ENCODE data around the gene RNF208.

RNF208 gene

DNA sequence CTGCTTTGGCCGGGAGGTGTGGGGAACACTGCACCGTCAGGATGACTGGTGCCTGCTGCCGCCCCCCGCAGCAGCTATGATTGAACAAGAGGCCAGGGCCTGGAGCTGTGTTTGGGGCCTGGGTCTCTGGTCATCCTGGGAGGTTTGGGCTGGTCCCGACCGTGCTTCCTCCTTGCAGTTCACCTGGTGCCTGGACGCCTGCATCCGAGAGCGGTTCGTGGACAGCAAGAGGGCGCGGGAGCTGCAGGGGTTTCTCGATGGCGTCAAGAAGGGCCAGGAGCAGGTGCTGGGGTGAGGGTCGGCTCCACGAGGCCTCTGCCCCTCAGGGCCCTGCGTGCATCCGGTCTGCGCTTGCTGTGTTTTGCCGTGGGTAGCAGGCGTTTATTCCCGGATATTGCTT lies 42.0 kb upstream of the RNF208 start:
- Histone ChIP-seq H3K9ac (ENCODE audit: low read depth, low read length, poor library complexity, severe bottlenecking) (no peak overlapping the region), H3K79me2 (ENCODE audit: insufficient read depth, low read length) (0 out of 2 replicates have a peak, but pooled peaks cover 3% of the 10 kb centered on the region), H3K9me2 (replicated peaks; ENCODE audit: low read depth, low read length) (no peaks in the 10 kb centered on the region), H4K20me1 (ENCODE audit: insufficient read depth, low read length, poor library complexity, severe bottlenecking) (no peaks in the 10 kb centered on the region), H3K27me3 (ENCODE audit: insufficient read depth, low read length, poor library complexity, severe bottlenecking) (no peaks in the 10 kb centered on the region), H2AFZ (ENCODE audit: low read length) (no peak overlapping the region), H3K36me3 (ENCODE audit: insufficient read depth, low read length) (peaks cover 4% of the 10 kb centered on the region; the same call in 1 of the 2 replicates), H3F3A (ENCODE audit: low read depth) (no peaks in the 10 kb centered on the region), H3K4me1 (ENCODE audit: insufficient read depth, low read length, poor library complexity, severe bottlenecking) (peaks cover 7% of the 10 kb centered on the region), H3K9me3 (ENCODE audit: insufficient read depth, low read depth, low read length) (no peaks in the 10 kb centered on the region), H3K4me3 (ENCODE audit: low read length, poor library complexity, severe bottlenecking) (no peak overlapping the region), H3K4me2 (ENCODE audit: low read depth, low read length, poor library complexity, severe bottlenecking) (no peak overlapping the region)
- TF ChIP-seq, protein P1, sequence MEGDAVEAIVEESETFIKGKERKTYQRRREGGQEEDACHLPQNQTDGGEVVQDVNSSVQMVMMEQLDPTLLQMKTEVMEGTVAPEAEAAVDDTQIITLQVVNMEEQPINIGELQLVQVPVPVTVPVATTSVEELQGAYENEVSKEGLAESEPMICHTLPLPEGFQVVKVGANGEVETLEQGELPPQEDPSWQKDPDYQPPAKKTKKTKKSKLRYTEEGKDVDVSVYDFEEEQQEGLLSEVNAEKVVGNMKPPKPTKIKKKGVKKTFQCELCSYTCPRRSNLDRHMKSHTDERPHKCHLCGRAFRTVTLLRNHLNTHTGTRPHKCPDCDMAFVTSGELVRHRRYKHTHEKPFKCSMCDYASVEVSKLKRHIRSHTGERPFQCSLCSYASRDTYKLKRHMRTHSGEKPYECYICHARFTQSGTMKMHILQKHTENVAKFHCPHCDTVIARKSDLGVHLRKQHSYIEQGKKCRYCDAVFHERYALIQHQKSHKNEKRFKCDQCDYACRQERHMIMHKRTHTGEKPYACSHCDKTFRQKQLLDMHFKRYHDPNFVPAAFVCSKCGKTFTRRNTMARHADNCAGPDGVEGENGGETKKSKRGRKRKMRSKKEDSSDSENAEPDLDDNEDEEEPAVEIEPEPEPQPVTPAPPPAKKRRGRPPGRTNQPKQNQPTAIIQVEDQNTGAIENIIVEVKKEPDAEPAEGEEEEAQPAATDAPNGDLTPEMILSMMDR (conservative IDR thresholded peaks at IDR 0.05; ENCODE audit: low read length) = no peak
- TF ChIP-seq EZH2phosphoT487 (IDR thresholded peaks at IDR 0.05; ENCODE audit: borderline replicate concordance) = no peak

GRCh38 chr9:137263506-137263905 lies 41.5 kb upstream of the RNF208 start:
- Histone ChIP-seq H3K79me2 (ENCODE audit: insufficient read depth, low read length) (peaks cover 3% of the 10 kb centered on the region; the same call in 1 of the 2 replicates), H3K27me3 (ENCODE audit: insufficient read depth, low read length, poor library complexity, severe bottlenecking) (no peaks in the 10 kb centered on the region), H2AFZ (ENCODE audit: low read length) (no peak overlapping the region), H3K9me3 (ENCODE audit: insufficient read depth, low read depth, low read length) (no peaks in the 10 kb centered on the region), H3K4me2 (ENCODE audit: low read depth, low read length, poor library complexity, severe bottlenecking) (no peak overlapping the region), H3K36me3 (ENCODE audit: insufficient read depth, low read length) (peaks cover 4% of the 10 kb centered on the region; the same call in 1 of the 2 replicates), H3K9me2 (replicated peaks; ENCODE audit: low read depth, low read length) (no peaks in the 10 kb centered on the region), H3K4me3 (ENCODE audit: low read length, poor library complexity, severe bottlenecking) (no peak overlapping the region), H3K4me1 (ENCODE audit: insufficient read depth, low read length, poor library complexity, severe bottlenecking) (peaks cover 10% of the 10 kb centered on the region), H3F3A (ENCODE audit: low read depth) (no peaks in the 10 kb centered on the region), H3K9ac (ENCODE audit: low read depth, low read length, poor library complexity, severe bottlenecking) (no peak overlapping the region), H4K20me1 (ENCODE audit: insufficient read depth, low read length, poor library complexity, severe bottlenecking) (peaks cover 2% of the 10 kb centered on the region)
- no peak for TF ChIP-seq EZH2phosphoT487 (IDR thresholded peaks at IDR 0.05; ENCODE audit: borderline replicate concordance)
- TF ChIP-seq, protein P1 (conservative IDR thresholded peaks at IDR 0.05; ENCODE audit: low read length) = no peak

DNA sequence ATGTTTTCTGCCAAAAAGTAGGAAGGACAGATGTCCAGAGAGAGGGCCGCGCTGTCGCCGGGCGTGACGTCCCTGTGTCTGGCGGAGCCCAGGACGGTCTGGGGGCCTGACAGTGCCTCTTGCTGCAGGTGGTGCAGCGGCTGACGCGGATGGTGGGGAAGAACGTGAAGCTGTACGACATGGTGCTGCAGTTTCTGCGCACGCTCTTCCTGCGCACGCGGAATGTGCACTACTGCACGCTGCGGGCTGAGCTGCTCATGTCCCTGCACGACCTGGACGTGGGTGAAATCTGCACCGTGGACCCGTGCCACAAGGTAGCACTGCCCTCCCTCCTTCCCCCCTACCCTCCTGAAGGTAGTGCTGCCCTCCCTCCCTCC lies 40.9 kb upstream of the RNF208 start:
- Histone ChIP-seq H3K9me3 (ENCODE audit: insufficient read depth, low read depth, low read length) (no peaks in the 10 kb centered on the region), H3K36me3 (ENCODE audit: insufficient read depth, low read length) (peaks cover 4% of the 10 kb centered on the region; the same call in 1 of the 2 replicates), H3K4me1 (ENCODE audit: insufficient read depth, low read length, poor library complexity, severe bottlenecking) (peaks cover 7% of the 10 kb centered on the region), H2AFZ (ENCODE audit: low read length) (no peak overlapping the region), H3K4me2 (ENCODE audit: low read depth, low read length, poor library complexity, severe bottlenecking) (no peak overlapping the region), H3K4me3 (ENCODE audit: low read length, poor library complexity, severe bottlenecking) (no peak overlapping the region), H3F3A (ENCODE audit: low read depth) (no peaks in the 10 kb centered on the region), H4K20me1 (ENCODE audit: insufficient read depth, low read length, poor library complexity, severe bottlenecking) (peaks cover 2% of the 10 kb centered on the region), H3K9me2 (replicated peaks; ENCODE audit: low read depth, low read length) (no peaks in the 10 kb centered on the region), H3K79me2 (ENCODE audit: insufficient read depth, low read length) (peaks cover 9% of the 10 kb centered on the region; the same call in 1 of the 2 replicates), H3K27me3 (ENCODE audit: insufficient read depth, low read length, poor library complexity, severe bottlenecking) (no peaks in the 10 kb centered on the region), H3K9ac (ENCODE audit: low read depth, low read length, poor library complexity, severe bottlenecking) (no peak overlapping the region)
- TF ChIP-seq, protein P1 (conservative IDR thresholded peaks at IDR 0.05; ENCODE audit: low read length) = no peak
- TF ChIP-seq EZH2phosphoT487 (IDR thresholded peaks at IDR 0.05; ENCODE audit: borderline replicate concordance) = no peak
